Measurements from ENCODE around the gene SLC27A2. TPM values are rescaled to one million over a fixed set of nuclear protein-coding genes. Genes with fewer than 3 reads are reported as not detected.

SLC27A2 gene
- total and polyA plus RNA-seq, 10 of the 15 experiments (the other 5 are each of a cell fraction or from before 2014, with no cell fraction given), result 0.22 to 1.2 (median 0.69) TPM; not detected in 1

- DNase-seq (ENCODE audit: low read depth, low spot score) (no peak), ATAC-seq (no peak), FAIRE-seq (no peak)
- ChIA-PET RAD21 (ENCODE audit: unreplicated experiment) (interaction anchor here (0.6 kb wide), 1 partner anchor 197 kb away, joined by 3 read pairs; no protein-coding TSS in a partner anchor), SMC1A (ENCODE audit: uncharacterized antibody, unreplicated experiment) (interaction anchor here (0.7 to 2.6 kb wide), 3 partner anchors 10 to 588 kb away, joined by 3 to 7 read pairs (median 3); no protein-coding TSS in a partner anchor), POLR2A (interaction anchor here (0.7 kb wide), 1 partner anchor 28 kb away, joined by 11 read pairs; no protein-coding TSS in a partner anchor), CTCF (interaction anchor here (0.8 kb wide), 1 partner anchor 21 kb away, joined by 3 read pairs; no protein-coding TSS in a partner anchor)
- Histone ChIP-seq H3K36me3 (ENCODE audit: control insufficient read depth in 2 of 2, insufficient read depth in 2 of 2, low read length in 1 of 2) (no peaks in the 10 kb centered on the region), H4K20me1 (ENCODE audit: control insufficient read depth, insufficient read depth) (no peaks in the 10 kb centered on the region), H3K9me3 (replicated peaks; ENCODE audit: control insufficient read depth, insufficient read depth, low read length) (no peaks in the 10 kb centered on the region), H3K27ac (ENCODE audit: control insufficient read depth, insufficient read depth) (no peak overlapping the region), H2AFZ (ENCODE audit: control insufficient read depth, low read depth, low read length) (no peak overlapping the region), H3K9ac (ENCODE audit: control insufficient read depth, insufficient read depth, low read length) (no peak overlapping the region), H3K4me3 (no peak overlapping the region), H3K4me2 (ENCODE audit: control insufficient read depth, insufficient read depth) (no peak overlapping the region), H3K4me1 (ENCODE audit: control insufficient read depth, insufficient read depth, low read length) (no peaks in the 10 kb centered on the region), H3K27me3 (replicated peaks in 1 of 2; ENCODE audit: control insufficient read depth in 2 of 2, insufficient read depth in 2 of 2, low read length in 1 of 2) (no peaks in the 10 kb centered on the region), H3K79me2 (ENCODE audit: control insufficient read depth, insufficient read depth, low read length) (no peaks in the 10 kb centered on the region)
- TF ChIP-seq YY1 (IDR thresholded peaks at IDR 0.05; ENCODE audit: low read depth, low read length) (no peak), NR2C1 (IDR thresholded peaks at IDR 0.05) (no peak)
- no TSS peak for BruUV-seq (replicated peaks)
- 75% methylated on average over 1 of the region's 1 CpG for WGBS (ENCODE audit: insufficient coverage, insufficient replicate concordance, low lambda C conversion rate, missing lambda C conversion rate)
- intact Hi-C loops (cut with micrococcal nuclease; ENCODE audit: unreplicated experiment), result no loop called here
- in situ Hi-C loops (cut with MboI), result no loop called here
These were observed 36.7 kb downstream of the SLC27A2 start for GRCh38 chr15:50218691-50219090.

GRCh38 chr15:50219820-50220219 lies 37.8 kb downstream of the SLC27A2 start:
- Histone ChIP-seq H2AFZ (ENCODE audit: control insufficient read depth, low read depth, low read length) (no peak overlapping the region), H3K4me1 (ENCODE audit: control insufficient read depth, insufficient read depth, low read length) (no peaks in the 10 kb centered on the region), H3K9me3 (replicated peaks; ENCODE audit: control insufficient read depth, insufficient read depth, low read length) (no peaks in the 10 kb centered on the region), H3K9ac (ENCODE audit: control insufficient read depth, insufficient read depth, low read length) (no peak overlapping the region), H3K27ac (ENCODE audit: control insufficient read depth, insufficient read depth) (no peak overlapping the region), H3K4me3 (no peak overlapping the region), H4K20me1 (ENCODE audit: control insufficient read depth, insufficient read depth) (no peaks in the 10 kb centered on the region), H3K79me2 (ENCODE audit: control insufficient read depth, insufficient read depth, low read length) (no peaks in the 10 kb centered on the region), H3K4me2 (ENCODE audit: control insufficient read depth, insufficient read depth) (no peak overlapping the region), H3K36me3 (ENCODE audit: control insufficient read depth in 2 of 2, insufficient read depth in 2 of 2, low read length in 1 of 2) (no peaks in the 10 kb centered on the region), H3K27me3 (replicated peaks in 1 of 2; ENCODE audit: control insufficient read depth in 2 of 2, insufficient read depth in 2 of 2, low read length in 1 of 2) (no peaks in the 10 kb centered on the region)
- RAD21 ChIA-PET (ENCODE audit: unreplicated experiment), result no interaction called here
- in situ Hi-C loops (cut with MboI) (no loop called here), intact Hi-C loops (cut with micrococcal nuclease; ENCODE audit: unreplicated experiment) (no loop called here)
- TF ChIP-seq EZH2 (IDR thresholded peaks at IDR 0.05; ENCODE audit: borderline replicate concordance, control insufficient read depth, low read depth, low read length) (no peak), MEF2A (IDR thresholded peaks at IDR 0.05; ENCODE audit: insufficient read depth, low read depth, low read length) (no peak), SKIL (IDR thresholded peaks at IDR 0.05; ENCODE audit: low read depth, poor library complexity, severe bottlenecking) (no peak), CHD2 (IDR thresholded peaks at IDR 0.05; ENCODE audit: borderline replicate concordance, low read depth, low read length) (no peak)
- FAIRE-seq, result no peak
- CTCF ChIA-PET, result interaction anchor here (0.6 to 0.7 kb wide), 2 partner anchors 96 to 299 kb away, joined by 3 to 4 read pairs; no protein-coding TSS in a partner anchor
- BruUV-seq (replicated peaks), result no TSS peak
- no peak for DNase-seq (ENCODE audit: low read depth, low spot score)
- POLR2A ChIA-PET, result no interaction called here
- 35% methylated on average over 2 of the region's 2 CpGs for WGBS (ENCODE audit: insufficient coverage, insufficient replicate concordance, low lambda C conversion rate, missing lambda C conversion rate)
- SMC1A ChIA-PET (ENCODE audit: uncharacterized antibody, unreplicated experiment), result interaction anchor here (0.6 to 2.6 kb wide), 5 partner anchors 11 to 709 kb away, joined by 3 to 7 read pairs (median 3); no protein-coding TSS in a partner anchor
- ATAC-seq, result no peak

Measured in GM12878 (cell line).